HG03432 (cell line): ENCODE results near the gene AKNAD1.
"Not testable (repeated sequence)": the region's sequence is repeated elsewhere in the genome, so short reads cannot be mapped to it uniquely, and the experiment has no call there.

ENCODE experiments used
- ATAC-seq: cut with Tn5 transposase; IDR thresholded peaks from one replicate; pipeline ENCODE4 v1.9.1; 2021; ENCODE audit warnings: mild to moderate bottlenecking, moderate library complexity; ENCODE audit not compliant: unreplicated experiment

AKNAD1 gene, protein sequence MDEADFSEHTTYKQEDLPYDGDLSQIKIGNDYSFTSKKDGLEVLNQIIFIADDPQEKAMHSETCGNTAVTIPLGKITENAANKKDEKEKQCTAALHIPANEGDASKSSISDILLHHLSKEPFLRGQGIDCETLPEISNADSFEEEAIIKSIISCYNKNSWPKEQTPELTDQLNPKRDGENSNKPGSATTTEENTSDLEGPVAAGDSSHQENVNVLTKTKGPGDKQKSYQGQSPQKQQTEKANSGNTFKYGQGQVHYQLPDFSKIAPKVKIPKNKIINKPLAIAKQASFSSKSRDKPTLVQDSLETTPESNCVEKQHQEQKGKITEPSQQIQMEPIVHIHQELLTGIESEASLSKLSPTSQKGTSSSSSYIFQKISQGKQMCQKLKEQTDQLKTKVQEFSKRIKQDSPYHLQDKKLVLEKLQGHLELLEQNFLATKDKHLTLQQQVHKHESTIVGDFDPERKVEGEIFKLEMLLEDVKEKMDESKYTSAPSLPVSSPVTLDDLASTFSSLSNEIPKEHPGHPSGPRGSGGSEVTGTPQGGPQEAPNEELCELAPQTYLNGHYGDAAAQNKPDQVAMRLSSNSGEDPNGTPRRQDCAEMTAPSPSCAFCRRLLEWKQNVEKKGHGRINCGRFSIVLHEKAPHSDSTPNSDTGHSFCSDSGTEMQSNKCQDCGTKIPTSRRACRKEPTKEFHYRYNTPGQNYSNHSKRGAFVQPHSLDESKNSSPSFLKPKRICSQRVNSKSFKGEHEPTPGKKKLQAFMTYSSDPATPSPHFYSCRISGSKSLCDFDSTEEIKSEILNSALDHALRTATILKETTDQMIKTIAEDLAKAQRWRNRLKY

DNA sequence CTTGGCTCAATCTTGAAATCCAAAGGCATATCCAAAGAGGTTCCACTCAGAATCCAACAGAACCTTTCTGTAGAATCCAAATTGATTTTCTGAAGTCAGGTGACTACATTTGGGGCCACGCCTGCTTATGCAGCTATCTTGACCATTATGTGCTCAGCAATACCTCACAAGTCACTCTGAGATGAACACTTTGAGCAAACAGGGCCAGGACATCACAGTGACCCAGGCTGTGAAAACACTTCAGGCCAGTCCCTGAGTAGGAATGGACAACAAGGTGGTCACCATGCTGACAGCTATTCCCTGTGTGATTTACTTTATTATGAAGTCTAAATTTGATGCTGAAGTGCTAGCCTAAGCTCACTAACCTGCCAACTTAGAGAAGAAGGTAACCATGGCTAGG lies at the start of gene AKNAD1:
AKNAD1 (minus strand) TSS at position 101 of the 400 bp plus-strand sequence. CDS start 4,430 bp downstream, outside the sequence.
- ATAC-seq = no peak

DNA sequence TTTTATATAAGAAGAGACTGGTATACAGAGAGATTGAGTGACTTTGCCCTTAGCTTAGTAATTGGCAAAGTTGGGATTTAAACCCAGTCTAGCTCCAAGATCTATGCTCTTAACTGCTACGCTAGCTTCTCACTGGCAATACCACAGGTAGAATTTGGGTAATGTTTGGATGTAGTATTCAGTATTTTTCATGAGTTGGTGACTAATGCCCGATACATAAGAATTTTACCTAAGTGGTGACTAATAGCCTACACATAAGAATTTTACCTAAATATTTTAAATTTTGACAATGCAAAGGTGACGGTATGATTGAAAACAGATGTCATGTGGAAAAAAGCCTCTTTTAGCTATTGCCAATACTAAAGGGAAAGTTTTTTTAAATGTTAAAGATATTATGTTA lies 44.2 kb upstream of the AKNAD1 start:
- ATAC-seq = no peak

DNA sequence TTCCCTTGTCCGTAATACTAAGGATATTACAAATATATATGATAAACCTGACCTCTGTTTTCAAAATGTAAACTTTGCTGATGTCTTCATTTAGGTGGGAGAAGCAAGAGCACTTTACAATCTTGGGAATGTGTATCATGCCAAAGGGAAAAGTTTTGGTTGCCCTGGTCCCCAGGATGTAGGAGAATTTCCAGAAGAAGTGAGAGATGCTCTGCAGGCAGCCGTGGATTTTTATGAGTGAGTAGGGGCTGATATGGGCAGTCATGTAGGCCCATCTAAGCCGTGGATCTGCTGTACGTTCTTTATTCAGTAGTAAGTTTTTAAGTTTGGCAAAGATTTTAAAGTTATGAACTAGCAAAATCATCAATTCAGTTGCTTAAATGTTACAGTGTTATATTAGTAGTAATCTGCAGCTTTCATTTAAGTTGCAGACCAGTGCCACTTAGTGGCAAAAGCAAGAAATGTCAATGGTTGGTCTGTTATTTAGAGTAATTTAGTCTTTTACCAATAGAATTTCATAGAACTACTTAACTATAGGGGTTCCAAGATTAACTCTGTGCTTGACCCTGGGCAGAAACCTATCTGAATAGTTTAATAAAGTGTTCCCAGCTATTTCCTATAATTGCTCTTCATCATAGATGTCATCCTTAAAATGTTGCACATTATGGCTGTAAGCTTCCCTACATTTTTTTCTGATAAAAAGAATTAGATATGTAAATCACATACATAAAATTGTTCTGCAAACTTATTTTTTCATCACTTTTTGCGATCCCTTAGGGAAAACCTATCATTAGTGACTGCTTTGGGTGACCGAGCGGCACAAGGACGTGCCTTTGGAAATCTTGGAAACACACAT lies 41.2 kb upstream of the AKNAD1 start:
- peak; percentile 63 for ATAC-seq

DNA sequence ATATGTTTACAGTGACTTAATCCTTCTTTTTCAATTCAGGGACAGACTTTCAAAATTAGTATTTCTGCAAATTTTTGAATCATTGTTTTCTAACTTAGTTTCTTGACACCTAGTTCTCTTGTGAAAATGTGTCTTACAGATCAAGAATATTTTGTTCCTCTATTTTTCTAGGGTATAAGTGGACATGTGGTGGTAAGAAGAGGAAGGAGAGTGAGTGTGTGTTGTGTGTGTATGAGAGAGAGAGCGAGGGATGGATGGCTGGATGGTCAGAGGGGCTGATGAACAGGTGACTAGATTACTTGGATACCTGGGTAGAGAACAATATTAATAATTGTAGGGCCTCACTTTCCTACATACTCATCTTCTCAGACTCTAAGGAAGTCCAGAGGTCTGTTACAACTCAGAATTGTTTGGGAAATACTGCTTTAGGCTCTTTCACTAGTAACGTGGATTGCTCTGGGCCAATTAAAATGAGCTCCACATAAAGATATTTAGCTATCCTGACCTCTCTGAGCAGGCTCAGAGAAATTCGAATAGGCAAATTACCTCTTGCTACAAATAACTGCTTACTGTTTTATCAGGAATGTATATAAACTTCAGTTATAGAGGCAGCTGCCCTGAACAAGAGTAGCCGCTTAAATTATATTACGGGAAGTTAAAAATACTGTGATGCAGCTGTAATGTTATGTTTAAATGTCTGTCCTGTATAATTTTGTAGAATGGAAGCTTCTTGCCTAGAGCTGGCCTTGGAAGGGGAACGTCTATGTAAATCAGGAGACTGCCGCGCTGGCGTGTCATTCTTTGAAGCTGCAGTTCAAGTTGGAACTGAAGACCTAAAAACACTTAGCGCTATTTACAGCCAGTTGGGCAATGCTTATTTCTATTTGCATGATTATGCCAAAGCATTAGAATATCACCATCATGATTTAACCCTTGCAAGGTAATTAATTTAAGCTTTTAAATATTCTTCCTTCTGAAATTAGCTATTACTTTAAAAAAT lies 39.6 kb upstream of the AKNAD1 start:
- no peak for ATAC-seq

DNA sequence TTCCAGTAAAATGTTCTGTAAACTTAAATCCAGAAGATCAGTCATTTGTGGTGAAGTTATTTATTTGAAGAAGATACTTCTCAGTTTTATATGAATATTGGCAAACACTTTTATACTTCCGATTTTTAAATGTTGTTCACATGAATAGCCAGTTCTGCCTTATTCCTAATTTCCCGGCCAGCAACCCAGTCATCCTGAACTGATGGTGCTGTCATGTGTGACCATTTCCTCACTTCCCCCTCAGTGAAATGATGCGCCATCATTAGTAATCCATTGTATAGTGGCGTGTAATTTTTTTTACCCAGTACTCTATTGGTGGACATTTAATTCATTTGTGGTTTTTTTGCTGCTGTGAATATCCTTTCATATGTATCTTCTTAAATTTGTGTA lies 36.2 kb upstream of the AKNAD1 start:
- ATAC-seq = no peak

DNA sequence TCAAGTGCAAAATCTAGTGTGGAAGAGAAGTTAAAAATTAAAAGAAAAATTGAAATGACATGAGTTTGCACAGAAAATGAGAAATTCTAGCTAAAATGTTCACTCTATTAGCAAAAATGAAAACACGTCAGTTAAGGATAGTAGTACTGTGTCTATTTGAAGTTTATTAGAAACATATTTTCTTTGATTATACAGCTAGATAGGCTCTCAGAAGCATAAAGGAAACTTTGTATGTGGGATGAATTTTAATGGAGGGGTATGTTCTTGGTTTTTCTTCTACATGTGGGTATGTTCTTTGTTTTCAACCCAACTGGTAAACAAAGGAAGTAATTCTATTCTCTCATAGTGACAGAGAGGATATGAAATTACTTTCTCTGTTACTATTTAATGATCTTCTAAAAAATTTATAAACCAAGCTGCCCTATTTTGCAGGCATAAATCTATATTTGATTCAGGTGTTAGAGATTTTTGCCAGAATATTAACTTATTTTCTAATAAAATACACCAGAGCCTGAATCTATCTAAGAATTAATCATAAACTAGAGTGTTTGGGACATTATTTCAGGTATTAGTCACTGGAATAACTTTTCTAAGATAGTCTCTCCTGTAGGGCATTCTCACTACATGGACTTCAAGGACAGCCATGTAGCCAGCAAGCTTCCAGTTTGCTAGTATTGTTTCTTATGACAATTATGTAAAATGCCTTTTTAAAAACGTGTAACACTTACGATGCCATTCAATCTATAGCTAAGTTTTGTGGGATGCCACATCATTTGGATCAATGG lies 35.7 kb upstream of the AKNAD1 start:
- ATAC-seq = no peak

DNA sequence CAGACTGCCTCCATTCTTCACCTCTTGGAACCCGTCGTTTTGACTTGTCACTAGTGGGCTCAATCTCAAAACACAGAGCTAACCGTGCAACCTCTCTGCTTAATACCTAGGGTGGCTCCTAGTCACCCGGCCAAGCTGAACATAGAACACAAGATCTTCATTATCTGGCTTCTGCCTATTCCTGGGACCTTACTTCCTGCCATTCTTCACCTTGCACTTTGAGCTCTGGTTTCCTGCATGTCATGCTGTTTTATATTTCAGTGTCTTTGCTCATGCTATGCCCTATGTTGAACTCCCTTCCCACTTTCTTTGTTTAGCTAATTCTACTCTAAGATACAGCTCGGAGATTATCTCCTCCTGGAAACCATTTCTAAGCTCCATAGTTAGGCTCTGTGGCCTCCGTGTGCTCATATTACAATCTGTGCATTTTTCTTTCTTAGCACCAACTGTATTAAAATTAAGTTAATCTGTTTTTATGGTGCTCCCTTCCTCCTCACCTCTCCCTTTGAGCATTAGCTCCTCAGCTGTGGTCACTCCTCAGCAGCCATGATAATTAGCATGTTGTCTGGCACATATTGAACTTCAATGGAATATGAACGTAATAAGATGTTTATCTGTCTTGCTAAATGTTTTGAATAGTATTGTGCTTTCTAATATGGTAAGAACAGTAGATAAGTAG lies 33.0 kb upstream of the AKNAD1 start:
- ATAC-seq = no peak

DNA sequence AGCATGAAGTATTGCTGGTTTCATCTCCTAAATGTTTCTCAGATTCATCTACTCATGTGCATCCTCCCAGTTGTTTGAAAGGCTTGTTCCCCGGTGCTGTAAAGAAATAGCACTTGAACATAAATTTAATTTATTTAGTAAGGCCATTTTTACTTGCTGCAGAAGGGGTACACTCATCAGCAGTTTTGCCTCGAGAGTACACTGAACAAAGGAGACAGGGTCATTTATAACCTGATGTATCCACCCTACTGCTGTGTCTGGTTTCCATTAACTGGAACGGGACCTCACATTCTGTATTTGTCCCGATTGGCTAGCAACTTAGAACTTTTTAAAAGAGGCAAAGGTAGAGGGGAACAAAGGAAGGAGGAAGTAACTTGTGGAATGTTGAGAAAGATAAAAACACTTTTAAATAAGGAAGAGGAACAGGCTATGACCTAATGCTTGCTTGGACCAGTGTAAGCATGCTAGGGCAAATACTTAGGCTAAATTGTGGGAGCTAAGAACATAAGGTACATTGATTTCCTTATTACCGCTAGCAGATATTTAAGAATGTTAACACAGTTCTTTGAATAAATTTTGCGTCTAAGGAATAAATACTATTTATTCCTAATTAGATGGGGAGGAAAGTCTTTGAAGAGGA lies 32.2 kb upstream of the AKNAD1 start:
- ATAC-seq = not testable (repeated sequence)

DNA sequence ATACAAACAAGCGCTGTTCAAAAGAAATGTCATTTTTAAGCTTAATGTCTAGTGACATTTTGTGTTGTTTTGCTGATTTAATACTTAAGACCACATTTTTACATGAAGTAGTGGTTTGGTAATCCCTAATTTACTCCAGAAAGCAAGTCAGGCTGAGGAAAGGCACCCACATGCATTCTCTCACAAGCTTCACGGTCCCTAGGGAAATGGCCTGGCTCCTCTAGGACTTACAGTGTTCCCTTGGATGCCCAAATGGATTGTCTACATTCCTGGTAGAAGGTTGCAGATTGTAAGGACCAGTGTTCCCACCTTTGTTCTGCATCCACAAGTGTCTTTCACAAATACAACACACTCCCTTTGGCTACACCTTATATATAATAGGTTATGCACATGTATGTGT lies 29.4 kb upstream of the AKNAD1 start:
- ATAC-seq = no peak

DNA sequence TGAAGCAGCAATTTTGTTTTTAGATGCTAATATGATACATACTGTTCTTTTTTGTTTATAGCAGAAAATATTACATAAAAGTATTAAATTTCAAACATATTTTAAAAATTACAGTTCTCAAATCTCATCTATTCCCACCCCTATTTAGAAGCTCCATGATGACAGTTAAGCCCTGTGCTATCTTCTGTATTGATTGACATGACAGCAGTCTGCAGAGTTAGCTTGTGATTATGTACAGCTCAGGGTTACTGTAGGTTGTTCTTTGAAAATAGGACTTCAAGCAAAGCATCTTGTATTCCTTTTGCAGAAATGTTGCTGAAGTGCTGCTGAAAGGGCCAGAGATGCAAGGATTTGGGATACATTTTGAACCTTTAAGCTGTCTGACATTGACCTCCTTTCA lies 28.1 kb upstream of the AKNAD1 start:
- no peak for ATAC-seq

DNA sequence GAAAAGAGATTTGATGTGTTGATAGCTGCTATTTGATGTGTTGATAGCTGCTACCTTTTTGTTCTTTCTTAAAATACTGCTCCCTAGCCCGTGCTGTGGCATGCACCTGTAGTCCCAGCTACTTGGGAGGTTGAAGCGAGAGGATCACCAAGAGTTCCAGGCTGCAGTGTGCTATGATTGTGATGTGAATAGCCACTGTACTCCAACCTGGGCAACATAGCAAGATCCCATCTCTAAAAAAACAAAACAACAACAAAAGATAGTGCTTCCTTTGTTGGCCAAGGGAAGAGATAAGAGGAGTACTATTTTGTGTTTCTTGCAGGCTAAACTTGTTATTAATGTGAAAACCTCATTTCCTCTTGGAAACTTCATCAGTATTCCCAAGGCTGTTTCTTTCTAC lies 25.9 kb upstream of the AKNAD1 start:
- no peak for ATAC-seq

DNA sequence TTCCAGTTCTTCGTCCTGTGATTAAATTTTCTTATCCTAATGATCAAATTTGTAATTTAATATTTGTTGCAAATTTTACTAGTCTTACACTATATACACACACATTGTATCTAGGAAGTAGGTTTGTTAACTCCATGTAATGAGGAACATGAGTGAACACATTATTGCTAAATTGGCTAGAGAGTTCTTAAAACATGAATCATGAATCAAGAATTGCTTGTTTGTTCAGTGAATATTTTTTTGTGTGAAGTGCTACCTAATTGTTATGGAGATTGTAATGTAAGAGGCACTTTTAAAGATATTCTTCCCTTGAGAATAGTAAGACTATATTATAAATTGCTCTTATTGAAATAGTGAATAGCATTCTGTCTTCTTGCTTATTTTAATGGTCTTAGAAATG lies 24.5 kb upstream of the AKNAD1 start:
- ATAC-seq = no peak

DNA sequence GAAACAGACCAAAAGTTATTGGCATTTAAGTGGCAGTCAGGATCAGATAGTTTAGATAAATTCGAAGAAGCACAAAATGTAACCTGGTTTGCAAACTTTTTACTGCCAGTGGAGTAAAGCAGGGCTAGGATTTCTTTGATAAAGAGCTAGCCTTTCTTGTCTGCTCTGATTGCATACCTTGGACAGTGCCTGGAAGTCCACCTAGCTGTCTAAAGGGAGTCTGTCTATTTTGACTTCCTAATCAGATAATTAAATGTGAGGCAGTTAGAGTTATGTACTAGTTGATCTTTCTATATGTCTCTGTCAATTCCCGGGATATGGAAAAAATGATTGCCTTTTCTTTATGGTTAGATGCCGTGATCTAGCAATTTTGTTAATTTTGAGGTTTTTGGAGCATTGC lies 24.0 kb upstream of the AKNAD1 start:
- ATAC-seq = no peak

DNA sequence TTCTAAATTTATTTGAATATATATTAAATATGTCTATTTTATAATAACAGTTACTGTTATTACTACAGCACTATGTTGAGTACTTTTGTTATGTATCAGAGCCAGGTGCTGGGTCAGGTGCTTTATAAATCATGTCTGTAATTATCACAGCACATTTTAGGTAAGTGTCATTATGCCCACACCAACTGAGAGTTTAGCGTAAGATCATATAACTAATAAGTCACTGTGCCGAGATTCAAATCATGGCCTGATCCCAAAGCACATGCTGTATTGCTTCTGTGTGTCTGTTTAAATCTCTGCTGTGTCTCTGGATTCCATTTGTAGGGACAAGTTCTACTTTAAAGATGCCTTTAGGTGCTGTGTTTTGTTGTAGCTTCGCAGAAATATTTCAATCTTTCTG lies 21.8 kb upstream of the AKNAD1 start:
- no peak for ATAC-seq

DNA sequence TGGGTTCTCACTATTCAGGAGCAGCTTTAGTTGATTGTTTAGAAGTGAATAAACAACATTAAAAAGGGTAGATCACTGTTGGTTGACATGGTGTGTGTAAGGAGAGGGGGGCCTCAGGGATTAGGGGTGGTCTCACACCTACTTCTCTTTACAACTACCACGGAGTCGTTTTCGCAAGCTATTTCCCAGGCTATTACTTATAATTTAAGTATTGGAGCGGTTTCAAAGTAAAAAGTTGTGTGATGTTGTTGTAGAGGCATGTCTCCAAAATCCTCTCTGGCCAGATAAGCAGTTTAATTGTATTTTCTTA lies 21.2 kb upstream of the AKNAD1 start:
- ATAC-seq = no peak

DNA sequence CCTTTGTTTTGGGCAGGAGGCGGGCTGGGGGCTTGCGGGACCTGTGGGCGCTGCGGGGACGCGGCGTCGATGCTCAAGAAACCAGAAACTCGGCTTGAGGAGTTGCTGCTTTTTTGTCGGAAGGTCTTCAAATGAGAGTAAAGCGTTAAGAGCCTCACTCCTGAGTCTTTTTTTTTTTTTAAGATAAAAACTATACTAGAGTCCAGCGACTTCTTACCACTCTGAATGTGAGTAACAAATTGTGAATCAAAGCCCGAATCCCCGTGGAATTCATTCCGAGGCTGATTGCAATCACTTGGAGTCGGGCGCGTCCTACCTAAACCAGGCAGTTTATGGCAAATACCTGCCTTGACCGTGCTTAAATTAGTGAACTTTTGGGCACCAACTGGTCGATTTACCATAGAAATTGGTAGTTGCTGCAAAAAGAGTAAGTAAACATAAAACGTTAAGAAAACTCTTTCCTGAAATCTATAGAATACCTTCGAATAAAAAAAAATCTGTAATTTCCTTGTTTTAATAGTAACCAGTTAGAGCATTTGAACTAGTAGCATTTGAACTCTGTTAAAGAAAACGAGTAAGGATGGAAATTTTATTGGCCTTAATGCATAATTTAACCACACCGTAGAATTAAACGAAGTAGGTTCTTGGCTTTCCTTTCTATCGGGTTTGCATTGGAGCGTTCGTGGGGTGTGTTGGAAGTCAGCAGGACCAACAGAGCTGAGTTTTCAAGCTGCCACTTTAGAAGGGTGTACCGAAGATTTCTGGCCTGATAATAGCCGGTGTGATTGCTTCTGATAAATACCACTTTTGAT lies 20.7 kb upstream of the AKNAD1 start:
- ATAC-seq = no peak

DNA sequence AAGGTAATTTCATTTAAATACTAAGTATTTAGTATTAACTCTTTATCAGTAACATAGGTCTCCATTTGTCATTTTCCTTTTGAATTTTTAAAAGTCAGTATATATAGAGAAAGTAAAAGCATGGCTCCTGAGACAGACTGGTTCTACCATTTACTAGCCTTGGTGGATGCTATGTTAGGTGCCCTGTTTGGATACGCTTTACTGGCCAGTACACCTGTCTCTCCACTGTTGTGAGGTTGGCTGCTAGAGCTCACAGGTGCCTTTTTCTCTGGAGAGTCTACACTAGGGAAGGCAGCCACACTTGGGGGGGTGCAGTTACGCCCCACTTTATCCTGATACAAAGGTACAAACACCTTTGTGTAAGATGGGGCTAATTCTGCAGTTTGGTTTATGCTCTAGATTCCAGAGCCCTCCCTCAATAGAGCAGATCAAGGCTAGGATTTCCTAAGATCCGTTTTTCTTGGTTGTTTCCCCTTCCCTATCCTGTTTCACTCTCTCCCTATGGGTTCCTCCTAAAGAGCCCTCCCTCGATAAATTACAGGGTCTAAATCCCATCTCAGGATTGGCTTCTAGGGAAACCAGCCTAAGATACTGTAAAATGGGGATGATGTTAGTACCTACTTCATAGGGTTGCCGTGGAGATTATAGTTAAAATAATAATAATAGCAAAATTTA lies 14.3 kb upstream of the AKNAD1 start:
- no peak for ATAC-seq
